GM12874 (cell line): ENCODE data around the gene SLA2.

Source experiments
- TF ChIP-seq, protein P1 (sequence below): IDR thresholded peaks from 2 replicates; pipeline ENCODE4 v1.5.1; 2011; ENCODE audit warnings: low read depth, mild to moderate bottlenecking, control low read depth, low read length, moderate library complexity; ENCODE audit not compliant: insufficient read depth

Gene SLA2

DNA sequence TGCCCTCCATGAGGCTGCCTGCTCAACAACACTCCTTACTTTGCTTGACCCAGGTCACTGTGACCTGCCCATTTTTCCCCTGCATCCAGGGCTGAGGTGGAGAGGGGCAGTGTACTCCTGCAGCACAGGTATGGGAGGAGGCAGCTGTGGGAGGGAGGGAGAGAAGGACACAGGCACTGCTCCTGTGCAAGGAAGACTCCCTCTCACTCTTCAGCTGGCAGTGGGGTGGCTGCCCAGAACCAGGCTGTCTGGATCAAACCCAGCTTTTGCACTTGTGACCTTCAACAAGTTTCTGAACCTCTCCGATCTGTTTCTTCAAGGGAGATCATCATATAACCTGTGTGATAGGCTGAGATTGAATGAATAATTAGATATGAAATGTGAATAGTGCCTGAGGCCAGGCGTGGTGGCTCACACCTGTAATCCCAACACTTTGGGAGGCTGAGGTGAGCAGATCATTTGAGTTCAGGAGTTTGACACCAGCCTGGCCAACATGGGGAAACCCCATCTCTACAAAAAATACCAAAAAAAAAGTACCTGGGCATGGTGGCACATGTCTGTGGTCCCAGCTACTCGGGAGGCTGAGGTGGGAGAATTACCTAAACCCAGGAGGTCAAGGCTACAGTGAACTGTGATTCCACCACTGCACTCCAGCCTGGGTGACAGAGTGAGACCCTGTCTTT is 58.5 kb downstream of the SLA2 start:
- TF ChIP-seq, protein P1, sequence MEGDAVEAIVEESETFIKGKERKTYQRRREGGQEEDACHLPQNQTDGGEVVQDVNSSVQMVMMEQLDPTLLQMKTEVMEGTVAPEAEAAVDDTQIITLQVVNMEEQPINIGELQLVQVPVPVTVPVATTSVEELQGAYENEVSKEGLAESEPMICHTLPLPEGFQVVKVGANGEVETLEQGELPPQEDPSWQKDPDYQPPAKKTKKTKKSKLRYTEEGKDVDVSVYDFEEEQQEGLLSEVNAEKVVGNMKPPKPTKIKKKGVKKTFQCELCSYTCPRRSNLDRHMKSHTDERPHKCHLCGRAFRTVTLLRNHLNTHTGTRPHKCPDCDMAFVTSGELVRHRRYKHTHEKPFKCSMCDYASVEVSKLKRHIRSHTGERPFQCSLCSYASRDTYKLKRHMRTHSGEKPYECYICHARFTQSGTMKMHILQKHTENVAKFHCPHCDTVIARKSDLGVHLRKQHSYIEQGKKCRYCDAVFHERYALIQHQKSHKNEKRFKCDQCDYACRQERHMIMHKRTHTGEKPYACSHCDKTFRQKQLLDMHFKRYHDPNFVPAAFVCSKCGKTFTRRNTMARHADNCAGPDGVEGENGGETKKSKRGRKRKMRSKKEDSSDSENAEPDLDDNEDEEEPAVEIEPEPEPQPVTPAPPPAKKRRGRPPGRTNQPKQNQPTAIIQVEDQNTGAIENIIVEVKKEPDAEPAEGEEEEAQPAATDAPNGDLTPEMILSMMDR, result no peak

DNA sequence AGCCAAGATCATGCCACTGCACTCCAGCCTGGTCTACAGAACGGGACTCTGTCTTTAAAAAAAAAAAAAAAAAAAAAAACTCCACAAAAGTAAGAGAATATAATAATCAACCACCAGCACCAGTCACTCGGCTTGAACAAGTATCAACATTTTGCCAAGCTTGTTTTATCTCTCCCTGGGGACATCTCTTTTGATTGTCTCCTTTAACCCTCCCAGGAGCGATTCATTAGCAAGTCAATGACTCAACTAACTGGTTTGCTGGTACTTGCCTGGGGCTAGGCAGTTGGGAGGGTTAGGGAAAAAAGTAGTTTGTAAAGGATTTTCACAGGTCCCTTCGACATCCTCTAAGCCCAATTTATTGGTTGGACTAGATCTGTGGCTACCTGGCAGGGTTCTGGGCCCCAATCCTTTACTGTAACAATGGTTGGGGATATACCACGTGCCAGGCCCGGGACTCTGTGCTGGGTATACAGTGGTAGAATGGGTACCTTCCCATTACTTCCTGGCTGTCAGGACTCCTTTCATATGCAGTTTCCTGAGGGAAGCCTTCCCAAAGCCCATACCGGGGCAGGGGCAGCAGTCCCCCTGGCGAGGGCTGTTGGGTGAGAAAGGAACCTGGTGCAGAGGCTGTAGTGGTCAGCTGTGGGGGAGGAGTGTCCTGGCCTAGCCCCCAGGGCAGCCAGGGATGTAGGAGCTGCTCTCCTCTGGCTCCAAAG is 60.4 kb downstream of the SLA2 start:
- TF ChIP-seq, protein P1, result no peak

DNA sequence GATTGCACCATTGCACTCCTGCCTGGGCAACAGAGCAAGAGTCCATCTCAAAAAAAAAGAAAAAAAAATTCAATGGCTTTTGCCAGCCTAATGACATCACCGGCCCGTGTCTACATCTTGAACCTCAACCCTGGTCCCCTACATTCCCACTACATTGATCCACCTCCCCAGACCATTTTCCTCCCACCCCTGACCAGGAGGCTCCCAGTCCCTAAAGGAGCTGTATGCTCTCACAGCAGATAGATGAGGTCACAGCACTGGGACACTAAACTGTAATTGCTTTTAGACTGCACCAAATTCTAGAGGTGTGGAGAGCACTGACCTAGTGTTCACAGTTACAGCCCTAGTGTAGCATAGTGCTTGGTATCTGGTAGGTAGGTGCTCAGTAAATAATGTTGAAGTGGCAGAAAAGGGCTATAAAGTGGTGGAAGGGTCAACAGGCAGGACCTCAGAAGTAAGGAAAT is 61.9 kb downstream of the SLA2 start:
- TF ChIP-seq, protein P1, result no peak

DNA sequence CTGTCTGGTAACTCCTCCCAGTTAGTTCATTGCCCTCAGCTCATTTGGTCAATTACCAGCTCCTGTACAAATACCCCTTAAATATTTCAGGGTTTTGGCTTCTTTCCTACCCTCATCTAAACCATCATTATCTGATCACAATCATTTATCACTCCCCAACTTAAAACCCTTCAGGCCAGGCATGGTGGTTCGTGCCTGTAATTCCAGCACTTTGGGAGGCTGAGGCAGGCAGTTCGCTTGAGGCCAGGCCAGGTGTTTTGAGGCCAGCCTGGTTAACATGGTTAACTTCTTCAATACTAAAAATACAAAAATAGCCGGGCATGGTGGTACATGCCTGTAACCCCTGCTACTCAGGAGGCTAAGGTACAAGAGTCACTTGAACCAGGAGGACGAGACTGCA is 63.2 kb downstream of the SLA2 start:
- TF ChIP-seq, protein P1, result no peak

DNA sequence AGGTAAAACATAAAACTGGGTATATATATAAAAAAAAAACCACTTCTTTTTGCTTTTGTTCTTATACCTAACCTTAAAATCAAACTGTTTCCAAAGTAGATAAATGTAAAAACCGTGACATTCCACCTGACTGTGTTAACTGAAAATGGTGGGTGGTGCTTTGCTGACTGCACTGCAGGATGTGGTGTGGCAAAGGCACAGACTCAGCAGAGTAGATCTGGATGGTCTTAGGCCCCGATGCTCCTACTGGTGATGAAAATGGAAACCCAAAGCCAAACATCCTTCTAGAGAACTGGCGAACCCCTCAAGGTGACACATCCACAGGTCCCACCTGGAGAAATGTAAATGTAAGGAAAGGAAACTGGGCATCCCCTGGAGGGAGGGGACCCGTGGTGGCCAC is 63.7 kb downstream of the SLA2 start:
- TF ChIP-seq, protein P1, result no peak

DNA sequence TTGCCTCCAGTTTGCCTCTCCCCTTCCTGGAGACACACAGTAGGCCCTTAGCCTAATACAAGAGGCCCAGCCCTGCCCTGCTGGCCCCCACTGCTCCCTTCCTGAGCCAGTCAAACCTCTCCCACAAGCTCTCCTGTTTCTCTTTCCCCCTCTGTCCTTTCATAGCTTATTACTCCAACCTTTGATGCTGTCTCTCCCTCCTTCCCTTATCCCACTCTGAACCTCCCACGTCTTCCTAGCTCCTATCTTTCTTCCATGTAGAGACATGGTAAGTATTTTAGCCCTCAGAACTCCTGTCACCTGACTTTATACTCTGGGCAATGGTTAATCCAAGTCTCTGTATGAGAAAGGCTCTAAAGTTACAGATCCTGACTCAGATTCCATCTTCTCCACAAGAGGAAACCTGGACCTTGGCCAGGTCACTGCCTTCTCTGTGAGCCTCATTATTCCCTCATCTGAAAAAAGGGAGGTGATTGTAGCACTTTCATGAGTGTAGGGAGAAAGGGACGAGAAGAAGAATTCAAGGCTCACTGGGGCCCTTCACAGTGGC is 65.9 kb downstream of the SLA2 start:
- TF ChIP-seq, protein P1, result no peak

DNA sequence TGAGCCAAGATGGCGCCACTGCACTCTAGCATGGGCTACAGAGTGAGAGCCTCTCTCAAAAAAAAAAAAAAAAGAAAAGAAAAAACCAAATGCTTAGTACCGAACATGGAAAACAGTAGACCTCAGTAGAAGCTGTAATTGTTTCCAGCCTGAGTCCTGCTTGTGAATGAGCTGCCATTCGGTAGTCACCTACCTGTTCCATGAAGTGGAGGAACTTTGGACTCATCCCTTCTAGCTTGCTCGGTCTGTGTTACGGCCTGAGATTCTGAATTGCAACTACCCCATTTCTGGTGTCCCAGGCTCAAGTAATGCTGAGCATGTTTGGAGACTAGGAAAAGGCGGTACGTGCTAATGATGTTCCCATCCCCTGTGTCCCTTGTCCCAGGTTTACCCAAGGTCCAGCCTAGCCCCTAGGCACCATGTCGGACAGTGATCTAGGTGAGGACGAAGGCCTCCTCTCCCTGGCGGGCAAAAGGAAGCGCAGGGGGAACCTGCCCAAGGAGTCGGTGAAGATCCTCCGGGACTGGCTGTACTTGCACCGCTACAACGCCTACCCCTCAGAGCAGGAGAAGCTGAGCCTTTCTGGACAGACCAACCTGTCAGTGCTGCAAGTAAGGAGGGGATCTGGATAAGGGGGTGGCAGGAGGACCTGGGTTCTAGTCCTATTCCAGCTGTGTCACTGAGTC is 67.5 kb downstream of the SLA2 start:
- TF ChIP-seq, protein P1, result no peak
